ENCODE data around the gene PLXDC2.

DNA sequence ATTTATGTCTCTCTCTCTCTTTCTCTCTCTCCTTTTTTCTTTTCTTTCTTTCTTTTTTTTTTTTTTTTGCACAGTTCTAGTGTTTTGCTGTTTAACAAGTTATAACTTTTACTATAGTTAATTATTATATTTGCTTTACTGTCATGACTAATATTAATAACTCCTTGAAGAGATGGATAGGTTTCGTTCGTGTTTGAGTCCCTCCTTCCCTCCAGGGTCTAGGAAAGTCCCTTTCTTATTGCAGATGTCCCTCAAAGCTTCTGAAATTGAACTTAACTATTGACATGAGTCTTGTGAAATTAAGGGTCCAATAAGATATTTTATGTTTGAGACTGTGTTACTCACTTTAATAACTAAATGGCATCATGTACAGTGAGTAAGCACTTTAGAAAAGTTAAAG lies 131.4 kb downstream of the PLXDC2 start:
- TF ChIP-seq CTCF (IDR thresholded peaks at IDR 0.05), result no peak
- no peak for TF ChIP-seq POLR2A (IDR thresholded peaks at IDR 0.05)
